ENCODE data around the gene ARL2BP. TPM values are rescaled to one million over a fixed set of nuclear protein-coding genes. Genes with fewer than 3 reads are reported as not detected.

ARL2BP gene
- polyA plus RNA-seq, 1 donor (not counting 4 experiments of a cell fraction or from before 2014, with no cell fraction given): 98.0 TPM

DNA sequence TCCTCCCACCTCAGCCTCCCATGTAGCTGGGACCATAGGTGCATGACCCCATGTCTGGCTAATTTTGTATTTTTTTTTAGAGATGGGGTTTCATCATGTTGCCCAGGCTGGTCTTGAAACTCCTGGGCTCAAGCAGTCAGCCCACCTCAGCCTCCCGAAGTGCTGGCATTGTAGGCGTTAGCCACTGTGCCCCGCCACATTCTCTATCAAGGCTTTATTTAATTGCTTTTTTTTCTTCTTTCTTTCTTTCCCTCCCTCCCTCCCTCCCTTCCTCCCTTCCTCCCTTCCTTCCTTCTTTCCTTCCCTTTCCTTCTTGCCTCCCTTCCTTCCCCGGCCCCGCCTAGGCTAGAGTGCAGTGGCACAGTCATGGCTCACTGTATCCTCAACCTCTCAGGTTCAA lies 35.3 kb upstream of the ARL2BP start:
- peaks cover 2% of the 10 kb centered on the region for H3K79me2 ChIP-seq (ENCODE audit: control insufficient read depth, insufficient read depth, low read length)
- FAIRE-seq: no peak
- no peak overlapping the region for H2AFZ ChIP-seq (ENCODE audit: control insufficient read depth, low read length)

DNA sequence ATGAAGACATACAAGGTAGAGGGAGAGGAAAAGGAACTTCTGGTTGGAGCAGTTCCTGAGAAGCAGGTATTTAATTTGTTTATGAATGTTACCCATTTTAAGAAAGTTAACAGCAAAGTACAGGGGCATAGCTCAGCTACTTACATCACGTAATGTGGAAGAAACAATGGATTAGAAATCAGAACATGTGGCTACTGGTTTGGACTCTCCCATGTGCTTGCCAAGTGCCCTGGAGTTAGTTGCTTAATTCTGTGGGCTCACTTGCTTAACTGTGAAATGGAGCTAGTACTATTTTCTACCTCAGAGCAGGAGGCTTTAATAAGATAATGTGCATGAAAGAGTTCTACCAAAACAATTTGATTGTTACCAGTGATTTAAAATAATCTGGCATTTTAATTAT lies 31.6 kb upstream of the ARL2BP start:
- Histone ChIP-seq H3K79me2 (ENCODE audit: control insufficient read depth, insufficient read depth, low read length) (no peaks in the 10 kb centered on the region), H3K27ac (ENCODE audit: control insufficient read depth, insufficient read depth, low read length) (peak overlapping the region; percentile 70), H3K9me1 (ENCODE audit: control insufficient read depth, extremely low read depth, insufficient read depth, low read length) (no peaks in the 10 kb centered on the region), H3K36me3 (ENCODE audit: control insufficient read depth in 2 of 2, extremely low read depth in 1 of 2, insufficient read depth in 2 of 2, low read length in 2 of 2) (peaks cover 25 to 36% of the 10 kb centered on the region in 2 experiments), H3K27me3 (ENCODE audit: control insufficient read depth, extremely low read depth, insufficient read depth, low read length) (no peaks in the 10 kb centered on the region), H4K20me1 (ENCODE audit: control insufficient read depth, extremely low read depth, insufficient read depth, low read length) (no peaks in the 10 kb centered on the region), H3K9me3 (ENCODE audit: control insufficient read depth, low read depth, low read length) (peaks cover 20% of the 10 kb centered on the region), H2AFZ (ENCODE audit: control insufficient read depth, low read length) (no peak overlapping the region), H3K4me3 (ENCODE audit: control insufficient read depth in 2 of 3, extremely low read depth in 1 of 3, insufficient read depth in 2 of 3, low read depth in 1 of 3, low read length in 3 of 3) (no peak overlapping the region), H3K4me2 (ENCODE audit: control insufficient read depth, extremely low read depth, insufficient read depth, low read depth, low read length) (peak overlapping the region; percentile 45), H3K9ac (ENCODE audit: control insufficient read depth, extremely low read depth, insufficient read depth, low read length) (peak overlapping the region; percentile 24), H3K4me1 (ENCODE audit: control insufficient read depth, extremely low read depth, insufficient read depth, low read length) (peaks cover 17% of the 10 kb centered on the region)
- DNase-seq (ENCODE audit: low read depth, low spot score) (no peak), FAIRE-seq (peak; percentile 84)
- TF ChIP-seq EZH2 (IDR thresholded peaks at IDR 0.05; ENCODE audit: low read length) (no peak), CTCF (optimal IDR thresholded peaks at IDR 0.05 in 1 of 3, IDR thresholded peaks at IDR 0.05 in 1 of 3, conservative IDR thresholded peaks at IDR 0.05 in 1 of 3; ENCODE audit: extremely low read depth in 1 of 3, insufficient read depth in 2 of 3, low read length in 3 of 3) (no peak)
- dilution Hi-C loops (cut with MboI; ENCODE audit: extremely low pct_ligation_motif_present, low sequenced_read_pairs): no loop called here

More for the DNA sequence above, 35.3 kb upstream of the ARL2BP start:
- no peak overlapping the region for H3K4me3 ChIP-seq (ENCODE audit: control insufficient read depth in 2 of 3, extremely low read depth in 1 of 3, insufficient read depth in 2 of 3, low read depth in 1 of 3, low read length in 3 of 3)
- H3K27me3 ChIP-seq (ENCODE audit: control insufficient read depth, extremely low read depth, insufficient read depth, low read length): no peaks in the 10 kb centered on the region
- no peak overlapping the region for H3K27ac ChIP-seq (ENCODE audit: control insufficient read depth, insufficient read depth, low read length)
- no peaks in the 10 kb centered on the region for H3K9me3 ChIP-seq (ENCODE audit: control insufficient read depth, low read depth, low read length)
- no peak overlapping the region for H3K9ac ChIP-seq (ENCODE audit: control insufficient read depth, extremely low read depth, insufficient read depth, low read length)
- H4K20me1 ChIP-seq (ENCODE audit: control insufficient read depth, extremely low read depth, insufficient read depth, low read length): no peaks in the 10 kb centered on the region
- dilution Hi-C loops (cut with MboI; ENCODE audit: extremely low pct_ligation_motif_present, low sequenced_read_pairs): no loop called here
- H3K4me1 ChIP-seq (ENCODE audit: control insufficient read depth, extremely low read depth, insufficient read depth, low read length): peaks cover 17% of the 10 kb centered on the region
- H3K36me3 ChIP-seq (ENCODE audit: control insufficient read depth in 2 of 2, extremely low read depth in 1 of 2, insufficient read depth in 2 of 2, low read length in 2 of 2): peaks cover 11 to 24% of the 10 kb centered on the region in 2 experiments
- no peak overlapping the region for H3K4me2 ChIP-seq (ENCODE audit: control insufficient read depth, extremely low read depth, insufficient read depth, low read depth, low read length)
- TF ChIP-seq EZH2 (IDR thresholded peaks at IDR 0.05; ENCODE audit: low read length) (no peak), CTCF (optimal IDR thresholded peaks at IDR 0.05 in 1 of 3, IDR thresholded peaks at IDR 0.05 in 1 of 3, conservative IDR thresholded peaks at IDR 0.05 in 1 of 3; ENCODE audit: extremely low read depth in 1 of 3, insufficient read depth in 2 of 3, low read length in 3 of 3) (no peak)
- no peaks in the 10 kb centered on the region for H3K9me1 ChIP-seq (ENCODE audit: control insufficient read depth, extremely low read depth, insufficient read depth, low read length)
- DNase-seq (ENCODE audit: low read depth, low spot score): no peak

All from keratinocyte (primary cell).